8988T (cell line): ENCODE data around the gene AFG3L2.
A peak's percentile ranks its signal among the peaks of the same experiment; 100 is the strongest.
"Not testable (repeated sequence)": the region's sequence is repeated elsewhere in the genome, so short reads cannot be mapped to it uniquely, and the experiment has no call there.

Source experiments
- DNase-seq: peaks from one replicate; pipeline ENCODE4 v3.0.0; 2011

Gene AFG3L2

GRCh38 chr18:12376754-12377555 is at the start of gene AFG3L2:
AFG3L2 (minus strand) TSS chr18:12377227; CDS start chr18:12377082, 145 bp downstream.
- DNase-seq, result peak; percentile 93

- DNase-seq, result no peak
Observed at GRCh38 chr18:12424252-12424651, 47.2 kb upstream of the AFG3L2 start.

GRCh38 chr18:12423820-12424219 is 46.8 kb upstream of the AFG3L2 start:
- no peak for DNase-seq

GRCh38 chr18:12423393-12423792 is 46.4 kb upstream of the AFG3L2 start:
- DNase-seq, result no peak

GRCh38 chr18:12422936-12423335 is 45.9 kb upstream of the AFG3L2 start:
- peak; percentile 57 for DNase-seq

GRCh38 chr18:12421732-12422131 is 44.7 kb upstream of the AFG3L2 start:
- no peak for DNase-seq

GRCh38 chr18:12420821-12421421 is 43.9 kb upstream of the AFG3L2 start:
- DNase-seq, result peak; percentile 60

- no peak for DNase-seq
Observed at GRCh38 chr18:12417687-12418086, 40.7 kb upstream of the AFG3L2 start.

GRCh38 chr18:12416098-12416729 is 39.2 kb upstream of the AFG3L2 start:
- no peak for DNase-seq

- DNase-seq, result no peak
Observed at GRCh38 chr18:12411456-12411855, 34.4 kb upstream of the AFG3L2 start.

GRCh38 chr18:12410747-12411146 is 33.7 kb upstream of the AFG3L2 start:
- not testable (repeated sequence) for DNase-seq

- no peak for DNase-seq
Observed at GRCh38 chr18:12410081-12410481, 33.1 kb upstream of the AFG3L2 start.

- DNase-seq, result no peak
Observed at GRCh38 chr18:12409469-12409868, 32.4 kb upstream of the AFG3L2 start.

- no peak for DNase-seq
Observed at GRCh38 chr18:12408247-12408869, 31.3 kb upstream of the AFG3L2 start.

- DNase-seq, result no peak
Observed at GRCh38 chr18:12406371-12407111, 29.5 kb upstream of the AFG3L2 start.

GRCh38 chr18:12405066-12405465 is 28.0 kb upstream of the AFG3L2 start:
- no peak for DNase-seq

- no peak for DNase-seq
Observed at GRCh38 chr18:12403601-12404506, 26.8 kb upstream of the AFG3L2 start.

GRCh38 chr18:12401881-12402280 is 24.9 kb upstream of the AFG3L2 start:
- no peak for DNase-seq

- DNase-seq, result no peak
Observed at GRCh38 chr18:12399231-12399630, 22.2 kb upstream of the AFG3L2 start.

GRCh38 chr18:12398625-12399024 is 21.6 kb upstream of the AFG3L2 start:
- DNase-seq, result no peak

GRCh38 chr18:12397793-12398192 is 20.8 kb upstream of the AFG3L2 start:
- DNase-seq, result no peak

- no peak for DNase-seq
Observed at GRCh38 chr18:12397254-12397653, 20.2 kb upstream of the AFG3L2 start.
